G401 (cell line): ENCODE results near the gene DDX23. TPM values are rescaled to one million over a fixed set of nuclear protein-coding genes. Genes with fewer than 3 reads are reported as not detected.

Experiments used
- DNase-seq: peaks from one replicate; pipeline ENCODE4 v3.0.0-alpha.2; 2015; ENCODE audit warnings: low spot score
- in situ Hi-C: cut with HindIII; loops from 2 replicates; pipeline ENCODE4 v1.10.0; 2016; ENCODE audit warnings: low sequenced_read_pairs, mixed read lengths
- total RNA-seq: library from RNA; depleted of rRNA; stranded (reverse); fragments of >200 nt; shearing (Covaris generic); gene quantifications from 2 replicates; pipeline ENCODE4 v1.2.3, GENCODE V29; 2014

DDX23 gene
- total RNA-seq, 1 experiment from 2014 or later: 87.1 TPM

DNA sequence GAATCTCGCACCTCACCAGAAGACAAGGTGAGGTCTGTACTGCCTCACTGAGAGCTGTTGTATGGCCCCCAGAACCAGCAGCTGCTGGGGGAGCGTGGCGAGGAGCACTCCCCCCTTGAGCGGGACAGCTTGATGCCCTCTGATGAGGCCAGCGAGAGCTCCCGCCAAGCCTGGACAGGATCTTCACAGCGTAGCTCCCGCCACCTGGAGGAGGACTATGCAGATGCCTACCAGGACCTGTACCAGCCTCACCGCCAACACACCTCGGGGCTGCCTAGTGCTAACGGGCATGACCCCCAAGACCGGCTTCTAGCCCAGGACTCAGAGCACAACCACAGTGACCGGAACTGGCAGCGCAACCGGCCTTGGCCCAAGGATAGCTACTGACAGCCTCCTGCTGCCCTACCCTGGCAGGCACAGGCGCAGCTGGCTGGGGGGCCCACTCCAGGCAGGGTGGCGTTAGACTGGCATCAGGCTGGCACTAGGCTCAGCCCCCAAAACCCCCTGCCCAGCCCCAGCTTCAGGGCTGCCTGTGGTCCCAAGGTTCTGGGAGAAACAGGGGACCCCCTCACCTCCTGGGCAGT, 24.4 kb downstream of the DDX23 start:
- in situ Hi-C loops: no loop called here
- peak; percentile 44 for DNase-seq

DNA sequence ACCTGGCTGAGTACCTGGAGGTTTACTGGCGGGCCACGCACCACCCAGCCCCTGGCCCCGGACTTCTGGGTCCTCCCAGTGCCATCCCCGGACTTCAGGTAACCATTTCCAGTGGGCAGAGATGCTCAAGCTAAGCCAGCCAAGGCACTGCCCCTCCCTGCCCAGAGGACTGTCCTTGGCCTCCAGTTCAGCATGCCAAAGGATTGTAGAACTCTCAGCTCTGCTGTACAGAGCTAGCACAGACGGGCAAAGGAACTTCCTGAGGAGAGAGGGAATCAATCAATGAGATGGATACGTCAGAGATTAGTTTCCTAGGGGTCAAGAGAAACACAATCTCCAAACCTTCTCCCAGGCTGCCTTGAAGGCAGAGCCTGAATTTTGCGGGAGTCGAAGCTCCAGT, 24.9 kb downstream of the DDX23 start:
- no peak for DNase-seq
- in situ Hi-C loops: no loop called here

DNA sequence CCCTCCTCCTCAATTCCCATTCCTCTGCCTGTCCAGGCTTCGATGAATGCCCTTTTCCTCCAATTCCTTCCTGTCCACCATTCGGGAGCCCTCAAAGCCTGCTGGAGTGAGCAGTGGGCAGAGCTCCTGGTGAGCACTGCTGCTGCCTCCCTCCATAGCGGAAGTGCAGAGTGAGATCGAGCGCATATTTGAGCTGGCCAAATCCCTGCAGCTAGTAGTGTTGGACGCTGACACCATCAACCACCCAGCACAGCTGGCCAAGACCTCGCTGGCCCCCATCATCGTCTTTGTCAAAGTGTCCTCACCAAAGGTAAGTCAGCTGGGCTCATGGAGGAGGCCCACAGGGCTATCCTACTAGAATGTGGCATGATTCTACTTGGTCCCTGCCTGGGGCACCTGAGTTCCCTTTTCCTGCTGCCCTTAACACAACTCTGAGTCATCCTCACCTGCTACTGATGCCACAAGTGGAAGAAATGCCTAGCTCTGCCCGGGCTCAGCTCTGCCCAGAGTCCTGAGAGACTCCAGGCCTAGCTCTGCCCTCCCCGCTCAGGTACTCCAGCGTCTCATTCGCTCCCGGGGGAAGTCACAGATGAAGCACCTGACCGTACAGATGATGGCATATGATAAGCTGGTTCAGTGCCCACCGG, 25.6 kb downstream of the DDX23 start:
- in situ Hi-C loops: no loop called here

DNA sequence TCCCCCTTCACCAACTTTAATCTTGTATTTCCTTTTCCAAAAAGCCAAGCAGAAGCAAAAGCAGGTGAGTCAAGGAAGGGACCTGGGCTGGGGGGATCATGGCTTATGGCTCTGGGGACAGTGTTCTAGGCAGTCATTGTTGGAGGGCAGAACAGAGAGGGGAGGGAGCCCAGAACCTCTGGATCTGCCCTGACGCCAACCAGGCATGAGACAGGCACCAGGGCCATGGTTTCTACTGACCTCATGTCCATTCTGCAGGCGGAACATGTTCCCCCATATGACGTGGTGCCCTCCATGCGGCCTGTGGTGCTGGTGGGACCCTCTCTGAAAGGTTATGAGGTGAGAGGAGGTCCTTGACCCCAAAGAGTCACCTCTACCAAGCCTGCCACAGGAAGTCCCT, 27.1 kb downstream of the DDX23 start:
- in situ Hi-C loops: no loop called here

More for the DNA sequence above, 25.6 kb downstream of the DDX23 start:
- DNase-seq: no peak

DNA sequence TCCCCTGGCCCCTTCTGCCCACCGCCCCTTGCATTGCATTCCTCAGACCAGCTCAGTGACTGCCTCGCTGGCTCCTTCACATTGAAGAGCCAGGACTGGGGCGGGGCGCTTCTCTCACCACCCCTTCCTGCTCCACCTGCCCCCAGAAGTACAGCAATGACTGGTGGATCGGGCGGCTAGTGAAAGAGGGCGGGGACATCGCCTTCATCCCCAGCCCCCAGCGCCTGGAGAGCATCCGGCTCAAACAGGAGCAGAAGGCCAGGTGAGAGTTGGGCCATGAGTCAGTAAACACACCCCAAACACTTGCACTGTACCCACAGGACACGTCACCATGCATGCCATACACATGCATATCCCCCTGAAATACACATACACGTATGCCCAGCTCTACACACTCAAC, 27.9 kb downstream of the DDX23 start:
- DNase-seq: no peak
- in situ Hi-C loops: no loop called here

More for the DNA sequence above, 27.1 kb downstream of the DDX23 start:
- no peak for DNase-seq

DNA sequence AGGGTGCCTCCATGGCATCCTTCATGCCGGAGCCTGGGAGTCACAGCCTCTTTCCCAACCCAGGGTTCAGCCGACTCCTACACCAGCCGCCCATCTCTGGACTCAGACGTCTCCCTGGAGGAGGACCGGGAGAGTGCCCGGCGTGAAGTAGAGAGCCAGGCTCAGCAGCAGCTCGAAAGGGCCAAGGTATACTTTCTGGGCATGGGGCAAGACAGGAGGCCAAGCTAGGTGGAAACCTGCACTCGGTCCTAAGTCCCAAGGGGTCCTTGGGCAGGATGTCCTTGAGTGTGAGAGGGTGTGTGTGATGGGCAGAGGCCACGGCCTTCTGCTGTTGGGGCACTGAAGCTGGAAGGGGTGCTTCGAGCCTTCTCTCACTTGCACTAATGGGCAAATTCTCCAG, 28.7 kb downstream of the DDX23 start:
- in situ Hi-C loops: no loop called here
- DNase-seq: no peak

DNA sequence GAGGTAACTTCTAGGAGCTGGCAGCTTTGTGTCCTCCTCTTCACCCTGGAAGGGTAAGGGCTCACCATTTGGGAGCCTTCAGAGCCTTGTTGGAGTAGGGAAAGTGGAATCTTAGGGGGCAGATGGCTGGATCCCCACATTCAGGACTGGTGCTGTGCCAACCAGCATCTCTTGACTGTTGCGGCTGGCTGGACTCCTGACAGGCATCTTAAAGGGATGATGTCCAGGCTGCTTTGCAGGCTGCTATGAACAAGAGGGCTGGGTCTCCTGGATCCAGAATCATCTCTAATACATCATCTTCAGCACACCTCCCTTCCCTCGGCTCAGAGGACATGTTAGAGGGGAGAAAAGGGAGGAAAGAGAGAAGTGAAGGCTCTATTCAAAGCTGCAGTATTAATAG, 29.3 kb downstream of the DDX23 start:
- in situ Hi-C loops: no loop called here
- peak; percentile 37 for DNase-seq

DNA sequence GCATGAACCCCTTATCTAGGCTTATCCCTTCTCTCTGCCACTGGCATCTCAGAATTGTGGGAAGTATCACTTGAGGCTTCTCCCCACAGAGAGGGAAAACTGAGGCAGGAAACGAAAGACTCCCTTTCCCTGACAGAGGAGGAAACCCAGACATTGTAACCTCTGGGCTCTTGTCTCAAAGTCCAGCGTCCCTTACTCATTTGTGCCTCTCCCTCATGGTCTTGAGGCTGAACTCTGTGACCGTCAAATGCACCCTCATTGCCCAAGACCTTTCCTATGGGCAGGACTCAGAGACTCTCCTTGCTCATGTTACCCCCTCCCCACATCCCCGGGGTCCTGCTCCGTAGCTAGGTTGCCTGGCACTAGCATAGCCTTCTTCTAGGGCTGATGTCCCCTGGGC, 29.8 kb downstream of the DDX23 start:
- in situ Hi-C loops: no loop called here
- no peak for DNase-seq

DNA sequence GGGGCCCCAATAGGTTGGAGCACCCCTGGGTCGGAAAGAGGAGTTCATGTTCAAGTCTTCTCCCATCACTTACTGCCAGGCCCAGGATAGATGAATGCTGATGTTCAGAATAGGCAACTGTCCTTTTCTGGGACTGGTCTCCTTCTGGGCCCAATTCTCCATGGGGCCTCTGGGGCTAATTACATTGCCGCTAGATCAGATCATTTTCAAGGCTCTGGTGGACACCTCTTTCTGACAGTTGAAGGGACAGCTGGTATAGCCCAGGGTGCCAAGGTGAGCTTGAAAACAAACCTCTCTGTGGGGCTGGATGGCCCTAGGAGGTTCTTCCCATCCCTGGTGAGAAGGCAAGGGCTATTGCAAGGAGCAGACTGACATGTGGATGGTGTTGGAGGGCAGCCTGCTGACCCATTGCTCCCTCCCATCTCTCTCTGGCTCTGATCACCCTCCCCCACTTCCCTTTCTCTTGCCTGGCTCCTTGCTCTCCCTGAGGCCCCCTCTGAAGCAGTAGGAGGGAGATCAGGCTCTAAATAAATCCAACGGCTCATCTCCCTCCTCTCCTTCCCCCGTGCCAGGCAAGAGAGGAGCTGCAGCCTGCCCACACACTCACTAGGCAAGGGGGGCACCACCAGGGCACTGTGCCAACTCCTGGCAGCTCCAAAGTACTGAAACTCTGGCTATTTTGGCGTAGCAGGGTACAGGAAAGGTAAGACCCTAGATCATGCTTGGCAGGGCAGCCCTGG, 31.8 kb downstream of the DDX23 start:
- in situ Hi-C loops: no loop called here
- DNase-seq: peak; percentile 55

DNA sequence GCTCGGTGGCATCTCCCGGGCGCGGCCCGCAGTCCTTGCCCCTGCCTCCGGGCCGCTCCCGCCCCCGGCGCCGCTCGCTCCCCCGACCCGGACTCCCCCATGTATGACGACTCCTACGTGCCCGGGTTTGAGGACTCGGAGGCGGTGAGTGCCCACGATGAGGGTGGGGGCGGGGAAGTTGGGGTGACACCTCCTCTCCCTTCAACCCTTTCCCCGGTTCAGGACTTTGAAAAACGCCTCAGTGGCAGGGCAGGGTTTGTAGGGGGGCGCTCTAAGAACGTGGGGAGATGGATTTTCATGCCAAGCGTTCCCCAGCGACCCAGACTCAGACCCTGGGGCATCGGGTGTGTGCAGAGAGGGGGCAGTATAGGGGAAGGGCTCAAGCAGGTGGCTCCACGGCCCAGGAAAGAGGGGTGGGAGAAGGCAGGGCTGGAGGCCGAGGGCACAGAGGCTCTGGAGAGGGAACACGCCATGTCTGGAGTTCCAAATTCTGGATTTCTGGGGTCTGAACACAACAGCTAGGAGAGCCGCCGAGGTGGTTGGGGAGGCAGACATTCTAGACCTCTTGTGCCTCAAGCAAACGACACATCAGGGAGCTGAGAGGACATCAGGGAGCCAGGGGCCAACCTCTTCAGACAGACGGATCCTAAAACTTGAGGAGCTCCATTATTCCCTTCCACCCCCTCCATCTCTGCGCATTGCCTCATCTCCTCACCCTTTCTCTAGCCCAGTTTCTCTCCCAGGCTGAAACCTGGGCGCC, 33.0 kb downstream of the DDX23 start:
- DNase-seq: peak; percentile 55
- in situ Hi-C loops: no loop called here

DNA sequence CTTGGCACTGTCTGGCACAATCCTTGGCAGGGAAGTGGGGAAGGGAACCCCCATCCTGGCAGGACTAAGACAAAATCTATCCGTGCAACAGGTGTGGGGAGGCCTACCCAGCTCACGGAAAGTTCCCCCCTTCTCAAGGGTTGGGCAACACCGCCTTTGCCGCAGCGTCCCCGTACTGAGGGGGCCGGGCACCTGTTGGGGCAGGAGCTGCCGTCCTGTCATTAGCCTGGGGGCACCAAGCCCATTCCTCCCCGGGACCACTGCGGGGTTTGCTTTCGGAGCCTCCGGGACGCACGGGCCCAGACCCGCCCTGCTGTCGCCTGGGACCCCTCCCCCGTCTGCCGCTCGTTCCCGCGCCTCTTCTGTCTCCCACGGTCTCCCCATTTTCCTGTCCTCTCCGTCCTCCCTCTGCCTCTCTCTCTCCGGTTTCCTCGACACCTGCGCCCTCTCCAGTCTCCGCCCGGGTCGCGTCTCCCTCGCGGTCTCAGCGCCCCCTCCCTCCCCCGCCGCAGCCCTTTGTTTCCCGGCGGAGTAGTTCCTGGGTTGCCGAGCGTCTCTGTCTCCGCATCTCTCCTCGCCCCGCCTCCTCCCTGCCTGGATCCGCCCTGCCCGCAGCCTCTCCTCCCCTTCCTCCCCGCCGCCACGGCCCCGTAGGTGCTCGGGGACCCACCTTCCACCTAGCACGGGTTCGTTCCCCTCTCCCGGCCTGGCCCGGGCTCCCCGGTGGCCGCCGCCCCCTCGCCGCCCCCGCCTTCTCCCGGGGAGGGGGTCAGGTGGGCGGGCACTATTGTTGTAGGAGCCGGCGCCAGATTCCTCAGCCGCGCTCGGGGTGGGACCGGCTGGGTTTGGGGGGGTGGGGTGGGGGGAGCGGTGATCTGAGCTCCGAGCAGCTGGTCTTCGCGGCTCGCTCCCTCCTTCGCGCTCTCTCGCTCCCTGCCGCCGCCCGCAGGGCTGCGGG, 33.8 kb downstream of the DDX23 start, which contains the start of gene CACNB3:
Gene CACNB3 (plus strand): TSS at position 624 of the 958 bp plus-strand sequence. CDS start 434 bp downstream, outside the sequence.
- peak; percentile 77 for DNase-seq
- in situ Hi-C loops: no loop called here

DNA sequence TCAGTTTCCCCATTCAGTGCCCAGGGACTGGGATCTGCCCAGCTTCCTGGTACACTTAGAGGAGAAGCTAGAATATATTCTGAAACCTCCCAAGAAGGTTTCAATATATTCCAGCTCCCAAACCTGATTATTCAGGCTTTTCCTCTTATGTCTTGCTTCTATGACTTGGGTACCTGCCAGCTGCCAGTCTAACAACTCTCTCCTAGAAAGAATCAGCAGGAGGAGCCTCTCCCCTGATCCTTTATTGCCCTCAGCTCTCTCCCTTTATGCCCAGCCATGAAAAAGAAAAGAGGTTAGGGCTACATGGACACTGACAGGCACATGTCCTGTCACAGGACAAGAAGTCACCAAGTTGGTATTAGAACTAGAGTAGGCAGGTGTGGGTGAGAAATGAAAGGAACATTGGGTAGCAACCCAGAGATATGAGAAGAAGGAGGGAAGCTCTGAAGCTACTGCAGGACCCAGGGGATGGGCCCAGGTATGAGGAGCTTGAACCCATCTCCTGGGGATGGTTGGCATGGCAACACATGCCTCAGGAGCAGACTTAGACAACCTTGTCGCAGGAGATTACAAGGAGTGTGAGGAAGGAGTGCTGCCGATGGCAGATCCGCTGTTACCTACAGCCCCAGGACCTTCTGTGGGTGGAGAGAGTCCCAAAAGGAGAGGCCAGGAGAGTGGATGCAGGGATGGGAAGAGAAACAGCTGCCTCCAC, 35.7 kb downstream of the DDX23 start:
- in situ Hi-C loops: no loop called here
- DNase-seq: peak; percentile 29

DNA sequence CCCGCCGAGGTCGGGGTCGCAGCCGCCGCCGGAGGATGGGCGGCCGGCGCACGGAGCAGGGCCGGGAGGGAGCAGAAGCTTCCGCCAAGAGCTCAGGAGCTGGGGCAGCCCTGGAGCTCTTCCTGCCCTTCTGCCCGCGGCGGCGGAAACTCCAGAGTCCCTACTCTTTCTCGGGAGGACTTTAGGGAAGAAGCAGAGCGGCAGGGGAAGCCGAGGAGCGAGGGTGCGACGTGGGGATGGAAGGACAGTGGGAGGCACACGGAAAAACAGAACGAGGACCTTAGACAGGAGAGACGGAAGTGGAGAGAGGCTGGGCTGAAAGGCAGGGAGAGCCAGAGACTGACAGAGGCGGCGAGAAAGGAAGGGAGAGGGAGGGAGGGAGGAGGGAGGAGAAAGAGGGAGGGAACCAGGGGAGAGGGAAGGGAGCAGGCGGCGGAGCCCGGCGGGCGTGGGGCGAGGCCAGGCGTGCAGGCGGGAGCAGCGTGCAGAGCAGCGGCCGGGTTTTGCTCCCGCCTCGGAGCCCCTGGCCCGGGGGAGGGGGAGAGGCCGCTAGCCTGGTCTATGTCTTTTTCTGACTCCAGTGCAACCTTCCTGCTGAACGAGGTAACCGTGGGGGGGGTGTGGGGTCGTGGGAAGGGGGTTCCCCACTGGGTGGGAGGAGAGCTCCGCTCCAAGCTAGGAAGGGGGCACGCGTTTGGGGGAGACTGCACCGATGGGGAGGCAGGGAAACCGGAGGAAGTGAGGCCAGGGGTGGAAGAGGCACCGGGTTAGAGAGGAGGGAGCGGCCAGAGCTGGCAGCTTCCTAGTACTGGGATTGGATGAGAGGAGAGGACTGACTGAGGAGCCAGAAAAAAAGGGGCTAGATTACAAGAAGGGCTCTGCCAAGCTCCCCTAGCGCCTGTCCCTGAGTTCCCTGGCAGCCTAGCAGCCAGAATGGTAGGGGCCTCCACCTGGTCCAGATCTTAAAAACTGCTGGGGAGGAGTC, 36.5 kb downstream of the DDX23 start:
- in situ Hi-C loops: no loop called here

DNA sequence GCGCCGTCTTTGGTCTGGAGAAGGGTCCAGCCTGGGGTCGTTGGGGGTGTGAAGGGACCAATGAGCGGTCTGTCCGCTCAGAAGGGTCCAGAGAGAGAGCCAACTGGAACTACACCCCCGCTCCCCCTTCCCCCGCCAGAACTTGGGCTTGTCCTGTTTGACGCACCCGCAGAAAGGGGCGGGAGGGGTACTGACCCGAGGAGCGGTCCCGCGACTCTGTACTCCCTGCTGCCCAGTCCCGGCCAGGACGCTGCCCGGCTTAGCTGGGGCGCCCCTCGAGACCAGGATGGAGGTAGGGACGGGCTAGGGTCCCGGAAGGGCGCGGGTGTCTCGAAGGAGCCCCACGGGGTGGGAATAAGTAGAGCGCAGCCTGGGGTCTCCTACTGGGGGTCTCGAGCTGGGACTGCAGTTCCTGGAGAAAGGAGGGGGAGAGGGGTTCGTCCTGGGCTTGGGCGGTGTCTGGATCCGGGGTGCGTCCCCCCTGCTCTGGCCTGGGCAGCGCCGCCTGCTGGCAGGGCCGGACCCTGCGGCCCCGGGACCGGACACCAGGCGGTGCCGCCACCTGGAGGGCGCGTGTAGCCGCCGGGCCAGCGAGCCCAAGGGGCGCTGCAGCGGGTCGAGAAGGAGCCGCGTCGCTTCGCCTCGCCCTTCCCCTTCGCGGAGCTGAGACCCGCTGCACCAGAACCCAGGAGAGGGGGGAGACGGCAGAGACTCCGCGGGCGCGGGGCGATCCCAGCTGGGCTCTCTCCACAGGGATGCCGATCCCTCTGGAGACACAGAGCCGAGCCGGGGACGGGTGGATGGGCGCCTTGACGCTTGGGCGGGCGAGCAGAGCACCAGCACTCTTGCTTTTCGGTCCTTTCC, 37.5 kb downstream of the DDX23 start:
- in situ Hi-C loops: no loop called here
- peak; percentile 47 for DNase-seq

More for the DNA sequence above, 36.5 kb downstream of the DDX23 start:
- DNase-seq: peak; percentile 91

DNA sequence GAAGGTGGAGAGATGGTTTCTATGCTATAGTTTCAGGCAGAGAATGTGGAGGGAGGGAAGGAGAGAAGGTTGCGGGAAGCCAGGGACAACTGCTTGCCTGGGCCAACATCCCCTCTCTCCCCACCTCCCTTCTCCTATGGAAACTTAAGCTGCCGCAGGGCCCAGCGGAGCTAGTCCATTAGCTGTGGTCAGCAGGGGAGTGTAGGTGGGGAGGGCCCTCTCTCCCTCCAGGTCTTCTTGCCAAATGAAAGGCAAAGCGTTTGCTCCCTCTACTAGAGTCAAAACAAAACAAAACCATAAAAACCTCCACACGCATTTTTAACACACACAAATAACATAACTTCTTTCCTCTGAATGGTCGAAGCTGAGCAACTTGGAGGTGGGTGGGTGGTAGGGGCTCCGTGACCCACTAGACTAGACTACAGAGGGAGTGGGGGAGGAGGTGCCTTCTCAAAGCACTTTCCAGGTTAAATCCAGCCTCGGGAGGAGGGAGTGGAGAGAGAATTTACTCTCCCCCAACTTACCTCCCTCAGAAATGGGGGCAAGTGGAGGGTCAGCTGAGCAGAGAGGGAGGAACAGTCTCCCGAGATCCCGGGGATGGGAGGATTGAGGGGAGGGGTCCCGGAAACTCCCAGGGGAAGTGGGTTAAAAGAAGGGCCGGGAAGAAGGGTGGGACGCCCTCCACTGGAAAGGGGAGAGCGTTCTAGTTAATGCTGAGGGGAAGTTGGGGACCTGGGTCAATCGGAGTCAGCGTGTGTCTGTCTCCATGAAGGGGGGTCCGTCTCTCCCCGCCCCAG, 38.3 kb downstream of the DDX23 start:
- peak; percentile 41 for DNase-seq
- in situ Hi-C loops: no loop called here
